IPS-15b (cell line): ENCODE data around the gene MYO9A.

Experiments used
- H3K27me3 ChIP-seq: one replicate; pipeline ENCODE4 v1.6.1; 2013; ENCODE audit warnings: low read length; ENCODE audit not compliant: control insufficient read depth, insufficient read depth
- H3K36me3 ChIP-seq: one replicate; pipeline ENCODE4 v1.6.1; 2013; ENCODE audit warnings: low read length; ENCODE audit not compliant: control insufficient read depth, insufficient read depth
- H3K4me1 ChIP-seq: one replicate; pipeline ENCODE4 v1.6.1; 2013; ENCODE audit warnings: mild to moderate bottlenecking, low read length; ENCODE audit not compliant: control insufficient read depth, insufficient read depth
- H3K4me3 ChIP-seq: one replicate; pipeline ENCODE4 v1.5.1; 2013; ENCODE audit warnings: low read depth, low read length
- H3K9ac ChIP-seq: one replicate; pipeline ENCODE4 v1.6.1; 2013; ENCODE audit warnings: low read depth, mild to moderate bottlenecking, low read length
- H3K9me3 ChIP-seq: one replicate; pipeline ENCODE4 v1.6.1; 2013; ENCODE audit warnings: mild to moderate bottlenecking, low read length; ENCODE audit not compliant: control insufficient read depth, insufficient read depth

The MYO9A gene

GRCh38 chr15:72155003-72155621, 37.2 kb upstream of the MYO9A start:
- Histone ChIP-seq H3K4me1 (no peaks in the 10 kb centered on the region), H3K27me3 (peaks cover 4% of the 10 kb centered on the region), H3K36me3 (no peaks in the 10 kb centered on the region), H3K4me3 (no peak overlapping the region), H3K9ac (no peak overlapping the region), H3K9me3 (no peaks in the 10 kb centered on the region)

- Histone ChIP-seq H3K9me3 (no peaks in the 10 kb centered on the region), H3K27me3 (peaks cover 4% of the 10 kb centered on the region), H3K4me1 (no peaks in the 10 kb centered on the region), H3K36me3 (no peaks in the 10 kb centered on the region), H3K4me3 (no peak overlapping the region), H3K9ac (no peak overlapping the region)
These were observed 36.4 kb upstream of the MYO9A start for GRCh38 chr15:72154316-72154715.

- no peaks in the 10 kb centered on the region for H3K36me3 ChIP-seq
- no peak overlapping the region for H3K4me3 ChIP-seq
- H3K27me3 ChIP-seq, result peaks cover 4% of the 10 kb centered on the region
- H3K4me1 ChIP-seq, result no peaks in the 10 kb centered on the region
- no peaks in the 10 kb centered on the region for H3K9me3 ChIP-seq
- no peak overlapping the region for H3K9ac ChIP-seq
These were observed 35.5 kb upstream of the MYO9A start for GRCh38 chr15:72153269-72154000.

GRCh38 chr15:72147418-72147817, 29.5 kb upstream of the MYO9A start:
- Histone ChIP-seq H3K4me1 (no peaks in the 10 kb centered on the region), H3K9ac (no peak overlapping the region), H3K36me3 (no peaks in the 10 kb centered on the region), H3K4me3 (no peak overlapping the region), H3K9me3 (no peaks in the 10 kb centered on the region), H3K27me3 (no peaks in the 10 kb centered on the region)

DNA sequence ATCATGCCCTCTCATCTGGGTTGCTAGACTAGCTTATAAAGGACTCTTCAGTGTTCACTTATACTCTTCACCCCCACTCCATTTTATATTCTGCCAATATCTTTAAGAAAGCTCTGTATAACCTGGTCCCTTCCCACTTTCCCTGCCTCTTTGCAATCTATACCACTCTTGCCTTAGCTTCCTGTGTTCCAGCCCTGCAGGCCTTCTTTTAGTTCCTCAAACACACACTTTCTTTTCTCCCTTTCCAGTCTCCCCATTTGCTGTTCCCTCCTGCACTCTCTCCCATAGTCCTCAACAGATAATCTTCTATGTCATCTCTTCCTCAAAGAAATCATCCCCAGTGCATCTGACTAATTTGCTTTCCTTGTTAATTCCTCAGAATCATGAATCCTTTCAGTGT, 29.0 kb upstream of the MYO9A start:
- Histone ChIP-seq H3K4me1 (no peaks in the 10 kb centered on the region), H3K9me3 (no peaks in the 10 kb centered on the region), H3K9ac (no peak overlapping the region), H3K36me3 (no peaks in the 10 kb centered on the region), H3K27me3 (no peaks in the 10 kb centered on the region), H3K4me3 (no peak overlapping the region)

DNA sequence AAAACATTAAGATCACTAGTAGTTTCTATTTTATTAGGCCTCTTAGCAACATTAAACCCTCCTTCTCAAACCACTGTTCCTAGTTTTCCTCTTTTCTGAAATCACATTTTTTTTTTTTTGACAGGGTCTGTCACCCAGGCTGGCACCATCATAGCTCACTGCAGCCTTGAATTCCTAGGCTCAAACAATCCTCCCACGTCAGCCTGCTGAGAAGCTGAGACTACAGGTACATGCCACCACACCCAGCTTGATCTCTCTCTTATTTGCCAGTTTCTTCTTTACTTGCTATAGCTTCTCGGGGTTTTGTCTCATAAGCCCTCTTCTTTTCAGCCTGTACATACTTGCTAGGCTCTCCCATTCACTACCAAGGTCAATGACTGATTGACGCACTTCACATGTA, 28.3 kb upstream of the MYO9A start:
- no peaks in the 10 kb centered on the region for H3K36me3 ChIP-seq
- no peaks in the 10 kb centered on the region for H3K4me1 ChIP-seq
- no peak overlapping the region for H3K4me3 ChIP-seq
- no peaks in the 10 kb centered on the region for H3K27me3 ChIP-seq
- no peaks in the 10 kb centered on the region for H3K9me3 ChIP-seq
- H3K9ac ChIP-seq, result no peak overlapping the region

DNA sequence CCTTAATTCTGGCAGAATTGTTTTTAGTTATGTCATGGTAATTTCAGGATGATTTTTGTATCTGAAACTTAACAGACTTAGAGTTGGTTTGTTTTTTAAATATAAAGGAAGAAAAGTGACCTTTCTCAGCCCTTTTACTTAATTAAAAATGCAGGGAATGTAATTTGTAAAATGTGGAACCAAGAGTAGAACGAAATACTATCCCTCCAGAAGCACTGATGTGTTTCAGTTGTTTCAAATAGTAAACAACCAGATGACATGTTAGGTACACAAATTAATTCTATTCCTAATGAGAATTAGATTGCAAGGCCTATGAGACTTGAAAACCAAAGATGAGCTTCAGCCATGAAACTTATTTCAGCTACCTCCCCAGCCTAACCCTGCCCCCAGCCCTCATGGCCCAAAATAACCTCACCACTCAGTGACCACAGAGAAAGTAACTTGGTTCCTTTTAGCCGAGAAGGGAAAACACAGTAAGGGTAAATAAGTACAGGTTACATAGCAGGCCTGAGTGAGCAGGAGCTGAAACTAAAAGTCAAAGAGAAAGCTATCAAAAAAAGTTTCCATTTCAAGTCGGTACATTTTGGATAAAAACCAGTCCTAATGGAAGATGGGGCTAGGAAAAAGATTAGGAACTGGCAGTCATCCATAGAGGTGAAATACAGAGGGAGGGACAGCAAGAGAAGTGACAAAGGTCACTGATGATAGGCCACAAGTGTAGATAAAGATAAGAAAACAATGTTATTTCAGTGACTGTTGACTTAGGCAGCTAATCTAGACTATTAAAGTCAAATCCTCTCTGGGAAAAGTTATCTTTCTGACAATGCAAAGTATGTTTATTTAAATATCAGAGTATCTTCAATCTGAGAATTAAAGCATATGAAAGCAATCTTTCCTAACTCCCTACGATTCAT, 23.5 kb upstream of the MYO9A start:
- Histone ChIP-seq H3K27me3 (no peaks in the 10 kb centered on the region), H3K4me1 (no peaks in the 10 kb centered on the region), H3K4me3 (no peak overlapping the region), H3K9me3 (no peaks in the 10 kb centered on the region), H3K36me3 (no peaks in the 10 kb centered on the region), H3K9ac (no peak overlapping the region)

DNA sequence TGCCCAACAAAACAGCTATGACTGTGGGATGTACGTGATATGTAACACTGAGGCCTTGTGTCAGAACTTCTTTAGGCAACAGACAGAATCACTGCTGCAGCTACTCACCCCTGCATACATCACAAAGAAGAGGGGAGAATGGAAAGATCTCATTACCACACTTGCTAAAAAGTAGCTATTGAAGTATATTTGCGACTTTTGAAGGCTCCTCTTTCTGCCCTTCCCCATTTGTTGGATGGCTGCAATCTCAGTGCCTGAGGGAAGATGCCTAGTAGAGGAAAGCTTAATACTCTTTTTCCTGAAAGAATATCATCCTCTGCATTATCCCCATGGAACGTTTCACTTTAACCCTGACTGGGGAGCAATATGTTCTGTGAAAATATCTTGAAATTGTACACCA, 22.1 kb upstream of the MYO9A start:
- no peaks in the 10 kb centered on the region for H3K4me1 ChIP-seq
- H3K9me3 ChIP-seq, result no peaks in the 10 kb centered on the region
- no peak overlapping the region for H3K4me3 ChIP-seq
- no peaks in the 10 kb centered on the region for H3K27me3 ChIP-seq
- H3K36me3 ChIP-seq, result no peaks in the 10 kb centered on the region
- no peak overlapping the region for H3K9ac ChIP-seq

- Histone ChIP-seq H3K4me1 (no peaks in the 10 kb centered on the region), H3K9ac (no peak overlapping the region), H3K9me3 (no peaks in the 10 kb centered on the region), H3K4me3 (no peak overlapping the region), H3K36me3 (no peaks in the 10 kb centered on the region), H3K27me3 (no peaks in the 10 kb centered on the region)
These were observed 21.7 kb upstream of the MYO9A start for GRCh38 chr15:72139667-72140066.

DNA sequence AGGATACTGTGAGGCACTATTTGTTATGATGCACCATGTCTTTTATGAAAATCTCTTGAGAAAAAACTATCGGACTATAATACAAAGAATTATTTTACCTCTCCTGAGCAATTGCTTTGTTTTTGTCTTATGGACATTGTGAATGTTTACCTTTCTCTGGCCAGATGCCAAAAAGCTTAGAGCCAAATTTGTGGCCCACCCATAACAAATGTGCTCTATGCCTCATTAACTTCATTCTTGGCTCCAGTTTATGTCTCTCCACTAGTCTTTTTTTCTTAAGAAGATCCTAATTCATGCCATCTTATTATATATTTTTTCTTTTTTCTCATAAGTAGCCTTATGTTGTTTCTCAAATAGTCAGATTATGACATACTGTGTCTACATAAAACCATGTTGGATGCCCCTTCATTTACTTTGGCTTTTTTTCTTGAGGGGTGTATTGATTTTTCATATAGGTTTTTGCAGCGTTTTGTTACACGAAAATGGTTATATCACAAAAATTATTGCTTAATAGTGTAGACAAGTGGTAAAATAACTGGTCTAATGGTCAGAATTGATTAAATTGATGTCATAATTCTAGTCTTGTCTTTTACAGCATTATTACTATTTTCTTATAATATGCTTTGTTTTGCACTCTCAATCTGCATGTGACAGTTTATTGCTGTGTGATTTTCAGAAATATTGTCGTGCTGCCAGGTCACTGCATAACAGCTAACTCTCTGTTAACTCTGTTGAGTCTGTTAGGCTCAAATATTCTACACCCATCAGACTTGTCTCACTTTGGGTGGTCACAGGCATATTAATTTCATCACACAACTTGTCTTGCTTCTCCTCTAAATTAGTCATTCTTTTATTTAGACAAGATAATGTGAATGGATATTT, 18.5 kb upstream of the MYO9A start:
- no peaks in the 10 kb centered on the region for H3K9me3 ChIP-seq
- no peak overlapping the region for H3K9ac ChIP-seq
- no peak overlapping the region for H3K4me3 ChIP-seq
- H3K4me1 ChIP-seq, result no peaks in the 10 kb centered on the region
- H3K36me3 ChIP-seq, result no peaks in the 10 kb centered on the region
- H3K27me3 ChIP-seq, result no peaks in the 10 kb centered on the region

GRCh38 chr15:72135719-72136118, 17.8 kb upstream of the MYO9A start:
- H3K4me1 ChIP-seq, result no peaks in the 10 kb centered on the region
- no peaks in the 10 kb centered on the region for H3K9me3 ChIP-seq
- H3K27me3 ChIP-seq, result no peaks in the 10 kb centered on the region
- no peaks in the 10 kb centered on the region for H3K36me3 ChIP-seq
- no peak overlapping the region for H3K4me3 ChIP-seq
- no peak overlapping the region for H3K9ac ChIP-seq
